NCI-H2107 (cell line): ENCODE measurements around the gene POLR3G.
A peak's percentile ranks its signal among the peaks of the same experiment; 100 is the strongest.

Experiments used
- DNase-seq: peaks from one replicate; lab custom pipeline; 2025; lab: John Stamatoyannopoulos, UW

Gene POLR3G

GRCh38 chr5:90504743-90505142, 30.1 kb downstream of the POLR3G start:
- DNase-seq, result no peak

- DNase-seq, result no peak
Measured at GRCh38 chr5:90506221-90506620, 31.6 kb downstream of the POLR3G start.

GRCh38 chr5:90510438-90510837, 35.8 kb downstream of the POLR3G start:
- no peak for DNase-seq

DNA sequence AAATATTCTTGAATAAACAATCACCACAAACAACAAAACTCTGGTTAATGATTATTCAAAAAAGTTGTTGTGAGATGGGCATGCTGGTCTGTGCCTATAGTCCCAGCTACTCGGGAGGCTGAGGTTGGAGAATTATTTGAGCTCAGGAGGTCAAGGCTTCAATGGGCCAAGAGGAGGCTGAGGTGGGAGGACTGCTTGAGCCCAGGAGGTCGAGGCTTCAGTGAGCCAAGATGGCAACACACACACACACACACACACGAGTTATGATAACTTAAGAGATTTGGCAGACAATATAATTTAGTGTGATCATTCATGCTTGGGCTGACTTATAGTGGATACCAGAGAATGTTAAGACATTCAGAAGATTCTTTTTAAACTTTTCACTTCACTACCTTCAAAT, 39.9 kb downstream of the POLR3G start:
- no peak for DNase-seq

DNA sequence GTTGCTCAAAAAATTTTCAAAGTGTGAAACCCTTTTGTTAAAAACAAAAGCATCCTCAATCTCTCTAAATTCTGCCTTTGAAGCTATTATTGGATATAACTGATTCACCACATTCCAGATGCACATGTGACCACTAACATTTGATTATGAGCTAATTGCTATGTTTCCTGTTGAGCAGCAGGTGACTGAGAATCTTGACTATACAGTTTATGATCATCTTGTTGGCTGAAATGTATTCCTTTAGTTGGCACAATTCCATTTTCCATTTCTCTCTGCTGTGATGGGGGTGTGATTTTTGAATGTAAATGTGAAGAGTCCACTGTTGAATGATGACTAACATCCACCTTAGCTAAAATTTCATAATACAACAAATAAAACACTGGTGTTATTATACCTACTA, 44.0 kb downstream of the POLR3G start:
- DNase-seq, result peak; percentile 12

DNA sequence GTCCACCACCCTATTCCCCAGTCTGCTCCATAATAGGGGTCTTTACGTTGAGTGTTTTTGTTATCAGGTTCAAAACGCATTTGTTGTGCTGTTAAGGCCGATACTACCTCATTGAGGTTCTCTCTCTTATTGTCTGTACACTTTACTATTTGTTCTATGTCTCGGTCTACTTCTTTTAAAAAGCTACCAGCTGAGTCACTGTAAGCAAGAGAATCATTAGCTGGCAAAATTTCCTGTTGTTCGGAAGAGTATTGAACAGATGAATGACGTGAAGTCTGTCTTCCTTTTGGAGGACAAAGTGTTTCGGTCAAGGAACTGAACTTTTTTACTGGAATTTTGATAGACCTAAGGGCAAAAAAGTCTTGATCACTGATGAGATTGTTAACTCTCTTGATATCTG, 44.4 kb downstream of the POLR3G start:
- DNase-seq, result peak; percentile 9

DNA sequence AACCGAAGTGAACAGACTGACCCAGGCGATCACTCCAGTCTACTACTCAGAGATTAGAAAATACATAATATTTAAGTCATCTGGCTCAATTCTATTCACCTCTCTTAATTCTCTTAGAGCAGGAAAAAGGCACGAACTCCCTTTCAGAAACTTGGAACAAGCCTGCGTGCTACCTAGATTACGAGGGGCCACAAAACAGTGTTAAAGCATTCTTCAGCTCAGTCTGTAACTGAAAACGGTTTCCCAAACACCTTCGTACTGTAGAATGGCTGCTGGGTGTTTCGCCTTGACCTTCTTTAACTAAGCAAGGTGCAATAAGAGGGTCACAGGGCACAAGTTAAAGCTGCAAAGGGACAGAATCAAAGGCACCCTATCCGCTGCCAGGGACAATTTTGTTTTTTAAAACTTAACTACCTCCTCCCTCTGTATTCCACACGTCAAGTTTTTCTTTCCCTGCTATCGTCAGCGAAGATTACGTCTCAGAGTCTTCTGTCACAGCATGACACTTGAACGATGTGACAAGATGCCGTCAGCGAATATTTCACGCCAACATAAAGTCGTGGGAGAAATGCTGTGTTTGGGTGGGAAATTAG, 54.0 kb downstream of the POLR3G start:
- no peak for DNase-seq

- peak; percentile 72 for DNase-seq
Measured at GRCh38 chr5:90529194-90529938, 54.7 kb downstream of the POLR3G start, which contains the start of gene LYSMD3. Gene LYSMD3 (minus strand): TSS chr5:90529584. CDS start chr5:90525289, 4,295 bp downstream.

GRCh38 chr5:90529939-90530677, 55.4 kb downstream of the POLR3G start:
- peak; percentile 14 for DNase-seq

GRCh38 chr5:90530736-90531487, 56.2 kb downstream of the POLR3G start:
- DNase-seq, result no peak

GRCh38 chr5:90533794-90534193, 59.1 kb downstream of the POLR3G start:
- no peak for DNase-seq

DNA sequence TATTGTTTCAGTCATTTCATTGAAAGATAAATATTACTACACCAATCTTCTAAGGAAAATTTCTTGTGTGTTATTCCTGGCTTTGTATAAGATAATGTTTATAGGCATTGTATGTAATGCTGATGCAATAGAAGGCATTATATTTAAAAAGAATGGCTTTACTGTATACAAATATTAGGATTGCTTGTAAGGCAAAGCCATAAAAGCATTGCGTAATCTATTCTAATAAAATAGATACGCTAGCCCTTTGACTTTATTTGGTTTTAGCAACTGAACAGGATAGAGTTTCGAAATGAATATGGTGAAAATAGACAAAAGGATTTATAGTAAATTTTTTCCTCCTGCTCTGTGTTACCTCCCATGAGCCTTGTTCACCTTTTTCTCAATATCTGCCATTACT, 60.3 kb downstream of the POLR3G start:
- DNase-seq, result no peak

DNA sequence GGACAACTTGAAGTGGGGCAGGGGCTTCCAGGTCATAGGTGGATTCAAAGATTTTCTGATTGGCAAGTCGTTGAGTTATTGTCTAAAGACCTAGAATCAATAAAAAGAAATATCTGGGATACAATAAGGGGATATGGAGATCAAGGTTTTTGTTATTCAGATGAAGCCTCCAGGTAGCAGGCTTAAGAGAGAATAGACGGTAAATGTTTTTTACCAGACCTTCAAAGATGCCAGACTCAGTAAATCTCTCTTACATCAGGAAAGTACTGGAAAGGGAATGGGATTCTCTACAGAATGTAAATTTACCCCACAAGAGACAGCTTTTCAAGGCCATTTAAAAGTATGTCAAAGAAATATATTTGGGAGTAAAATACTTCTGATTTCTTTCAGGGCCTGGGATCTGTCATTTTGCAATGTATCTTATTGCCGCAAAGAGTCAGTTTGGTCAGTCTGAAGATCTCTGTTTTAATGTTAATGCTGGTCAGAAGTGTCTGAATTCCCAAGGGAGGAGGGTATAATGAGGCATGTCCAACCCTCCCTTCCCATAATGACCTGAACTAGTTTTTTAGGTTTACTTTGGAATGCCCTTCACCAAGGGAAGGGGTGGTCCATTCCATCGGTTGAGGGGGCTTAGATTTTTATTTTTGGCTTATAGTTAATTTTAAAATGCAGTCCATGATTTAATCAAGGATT, 68.3 kb downstream of the POLR3G start:
- DNase-seq, result no peak

DNA sequence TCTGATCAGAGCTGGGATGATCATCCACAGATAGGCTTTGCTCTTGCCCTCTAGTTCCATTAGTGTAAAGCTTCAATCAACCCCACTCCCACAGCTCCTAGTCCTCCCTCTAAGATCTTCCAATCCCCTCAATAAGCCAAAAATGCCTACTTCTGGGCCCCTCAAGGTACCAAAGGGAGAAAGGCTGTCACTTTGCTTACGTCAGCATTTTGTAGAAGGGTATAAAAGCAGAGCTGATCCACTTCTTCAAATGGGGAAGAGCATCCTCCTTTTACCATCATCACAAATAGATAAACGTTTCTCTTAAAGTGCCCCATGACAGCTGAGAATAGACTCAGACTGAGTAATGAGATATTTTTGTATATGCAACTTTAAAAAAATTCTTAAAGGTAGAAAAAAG, 70.8 kb downstream of the POLR3G start:
- DNase-seq, result no peak

- DNase-seq, result no peak
Measured at GRCh38 chr5:90546216-90546837, 71.7 kb downstream of the POLR3G start.

- no peak for DNase-seq
Measured at GRCh38 chr5:90547072-90547536, 72.4 kb downstream of the POLR3G start.

GRCh38 chr5:90548069-90548593, 73.5 kb downstream of the POLR3G start:
- DNase-seq, result peak; percentile 45

GRCh38 chr5:90549223-90549622, 74.6 kb downstream of the POLR3G start:
- DNase-seq, result no peak

DNA sequence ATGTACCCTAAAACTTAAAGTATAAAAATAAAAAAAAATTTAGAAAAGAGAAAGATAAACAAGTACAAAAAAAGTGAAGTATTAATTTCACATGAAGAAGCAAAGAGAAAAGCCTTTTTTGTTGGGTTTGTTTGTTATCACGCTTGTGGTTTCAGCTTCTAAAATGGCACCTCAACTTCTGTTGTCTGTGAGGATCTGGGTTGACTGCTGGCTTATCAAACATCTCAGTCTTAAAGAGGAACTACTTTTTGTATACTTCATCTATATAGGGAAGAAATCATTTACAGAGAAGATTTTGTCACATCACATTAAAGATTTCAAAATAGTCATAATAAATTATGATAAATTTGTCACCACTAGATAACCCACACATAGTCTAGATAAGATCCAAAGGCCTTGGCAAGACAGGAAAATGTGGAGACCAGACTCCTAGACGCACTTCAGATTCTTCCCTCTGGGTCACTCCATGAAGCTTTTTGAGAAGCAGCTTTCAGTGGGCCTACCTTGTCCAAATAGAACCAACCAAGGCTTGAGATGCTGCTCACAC, 75.1 kb downstream of the POLR3G start:
- DNase-seq, result no peak

DNA sequence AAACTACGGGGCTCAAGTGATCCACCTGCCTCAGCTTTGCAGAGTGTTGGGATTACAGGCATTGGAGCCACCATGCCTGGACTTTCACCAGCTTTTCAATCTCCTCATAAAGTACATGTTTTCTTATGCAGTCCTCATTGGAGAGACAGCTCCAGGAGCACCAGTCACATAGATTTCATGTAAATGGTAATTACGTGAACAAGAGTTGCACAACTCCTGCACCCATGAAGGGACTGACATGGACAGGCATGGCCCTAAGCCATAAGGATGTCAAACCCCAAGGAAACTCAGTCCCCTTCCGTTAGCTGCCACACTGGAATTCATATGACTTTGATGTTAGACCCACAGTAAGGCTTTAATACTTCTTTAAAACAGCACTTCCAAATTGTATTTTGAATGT, 76.3 kb downstream of the POLR3G start:
- DNase-seq, result no peak

- DNase-seq, result no peak
Measured at GRCh38 chr5:90551376-90551775, 76.7 kb downstream of the POLR3G start.
